HepG2 (cell line): ENCODE data around the gene CD36. TPM values are rescaled to one million over a fixed set of nuclear protein-coding genes. Genes with fewer than 3 reads are reported as not detected.

Experiments used
- ATAC-seq: fragments of 200-7000 bp; cut with Tn5 transposase; 3 replicates; pipeline ENCODE4 v1.9.1; 2020; ENCODE audit warnings: mild to moderate bottlenecking, moderate library complexity
- BruUV-seq: library from RNA; stranded (reverse); fragments of 400-500 nt; replicated peaks from 2 replicates; lab custom pipeline; 2021; lab: Mats Ljungman, UMichigan
- CTCF ChIA-PET: fragments of 300-600 bp; formaldehyde crosslinking; extraction: SDS; loops from one replicate; lab custom pipeline; 2021; ENCODE audit warnings: low total read pairs, inconsistent platforms, low intra/inter-chr PET ratio; lab: Yijun Ruan, JAX
- POLR2A ChIA-PET: fragments of 350-600 bp; sonication (Branson Sonifier 250); formaldehyde crosslinking; loops from one replicate; lab custom pipeline; 2020; ENCODE audit warnings: antibody characterized with exemption, inconsistent platforms; lab: Yijun Ruan, JAX
- DNase-seq: peaks from one replicate; pipeline ENCODE4 v3.0.0-alpha.2; 2015; ENCODE audit warnings: low spot score
- FAIRE-seq: peaks from 3 replicates; lab custom pipeline; 2011; peaks lifted over from hg19 to GRCh38; lab: Jason Lieb, UNC
- H2AFZ ChIP-seq: one replicate; pipeline ENCODE4 v1.6.1; 2011; ENCODE audit warnings: low read length, inconsistent platforms
- H3K27ac ChIP-seq: fragments of 300-600 bp; 3 replicates; pipeline ENCODE4 v1.8.0; 2011; ENCODE audit warnings: mixed run types, mild to moderate bottlenecking, mixed read lengths, low read length, inconsistent platforms; ENCODE audit not compliant: insufficient read depth; ENCODE audit errors: extremely low read length
- H3K27me3 ChIP-seq, 2 experiments: fragments of 200-600 bp in 1 of 2; 2 replicates in 1 of 2; 3 replicates in 1 of 2; pipeline versions ENCODE4 v1.6.0 to v1.8.0; 2011; ENCODE audit warnings: low read length in 2 of 2, mild to moderate bottlenecking in 2 of 2, moderate library complexity in 2 of 2, inconsistent platforms in 1 of 2; ENCODE audit not compliant: insufficient read depth in 2 of 2, control insufficient read depth in 1 of 2
- H3K36me3 ChIP-seq, 2 experiments: fragments of 200-600 bp in 1 of 2; replicated peaks in 1 of 2; 2 replicates in 1 of 2; 3 replicates in 1 of 2; pipeline versions ENCODE4 v1.5.1 to v1.8.0; 2011; ENCODE audit warnings: low read length in 2 of 2, inconsistent platforms in 1 of 2; ENCODE audit not compliant: insufficient read depth in 2 of 2, control insufficient read depth in 1 of 2
- H3K4me1 ChIP-seq: 2 replicates; pipeline ENCODE4 v1.5.1; 2012; ENCODE audit warnings: low read length, inconsistent platforms; ENCODE audit not compliant: insufficient read depth
- H3K4me2 ChIP-seq: 2 replicates; pipeline ENCODE4 v1.6.0; 2011; ENCODE audit warnings: low read depth, low read length, inconsistent platforms
- H3K4me3 ChIP-seq, 3 experiments: fragments of 200-600 bp in 1 of 3; sonication (generic), shearing (Covaris generic) in 1 of 3; replicated peaks in 1 of 3; 2 replicates each; pipeline ENCODE4 v1.5.1; 2011 to 2016; ENCODE audit warnings: low read length in 3 of 3, inconsistent platforms in 2 of 3, low read depth in 2 of 3, mild to moderate bottlenecking in 2 of 3, control low read depth in 1 of 3, mixed read lengths in 1 of 3; ENCODE audit not compliant: insufficient read depth in 1 of 3
- H3K79me2 ChIP-seq: one replicate; pipeline ENCODE4 v1.6.1; 2011; ENCODE audit warnings: low read length, inconsistent platforms; ENCODE audit not compliant: insufficient read depth
- H3K9ac ChIP-seq: 2 replicates; pipeline ENCODE4 v1.6.0; 2011; ENCODE audit warnings: mild to moderate bottlenecking, low read depth, low read length, inconsistent platforms; ENCODE audit not compliant: insufficient read depth
- H3K9me3 ChIP-seq: 2 replicates; pipeline ENCODE4 v1.5.1; 2012; ENCODE audit warnings: mild to moderate bottlenecking, low read length
- H4K20me1 ChIP-seq: 2 replicates; pipeline ENCODE4 v1.6.0; 2011; ENCODE audit warnings: inconsistent platforms, mild to moderate bottlenecking, low read length, moderate library complexity; ENCODE audit not compliant: insufficient read depth
- FOSL2 ChIP-seq: sonication (generic); formaldehyde crosslinking; IDR thresholded peaks from 2 replicates; pipeline ENCODE4 v1.4.0; 2020; ENCODE audit warnings: missing genetic modification reagents
- PTBP1 ChIP-seq: fragments of 200-400 bp; formaldehyde crosslinking; IDR thresholded peaks from 2 replicates; pipeline ENCODE4 v1.6.1; 2018; ENCODE audit warnings: low read length, low read depth; ENCODE audit not compliant: poor library complexity, severe bottlenecking
- TEAD3 ChIP-seq: optimal IDR thresholded peaks from 2 replicates; pipeline ENCODE3; 2016; ENCODE audit warnings: borderline replicate concordance
- THAP11 ChIP-seq: IDR thresholded peaks from 2 replicates; pipeline ENCODE4 v1.6.1; 2016; ENCODE audit warnings: missing biosample characterization, missing genetic modification reagents
- WGBS: methylation state at CpG from one replicate; pipeline ENCODE4 v1.1.6; 2017; ENCODE audit warnings: low lambda C conversion rate; 5-methylcytosine and 5-hydroxymethylcytosine counted together
- in situ Hi-C: cut with HindIII; loops from 2 replicates; pipeline ENCODE4 v1.10.0; 2017; ENCODE audit warnings: low pct_unique_long_range_greater_than_20kb; ENCODE audit not compliant: extremely low pct_ligation_motif_present
- intact Hi-C: fragments of 100-400 bp; cut with micrococcal nuclease; formaldehyde crosslinking; loops from one replicate; pipeline ENCODE4 v1.10.0; 2022; ENCODE audit not compliant: unreplicated experiment
- polyA plus RNA-seq, 8 experiments: library from polyadenylated mRNA; depleted of rRNA in 3 of 8; stranded (reverse) in 7 of 8; unstranded in 1 of 8; fragments of >200 nt; fragmentation: Illumina TruSeq in 4 of 8; extraction: Trizol in 4 of 8; gene quantifications; 2 replicates each; pipeline versions ENCODE4 v1.2.1 to v1.2.3, GENCODE V29; 2011 to 2016; ENCODE audit warnings: low read depth in 4 of 8, missing spikeins in 1 of 8, mixed read lengths in 1 of 8; ENCODE audit not compliant: insufficient read depth in 1 of 8
- total RNA-seq, 5 experiments: library from RNA; depleted of rRNA; stranded (reverse); fragments of >200 nt; fragmentation: Illumina TruSeq; extraction: Trizol; gene quantifications; 2 replicates each; pipeline ENCODE4 v1.2.3, GENCODE V29; 2016; ENCODE audit warnings: low read depth in 1 of 5

Gene CD36
- total and polyA plus RNA-seq, 2 of the 13 experiments (the other 11 are each of a cell fraction or from before 2014, with no cell fraction given) = 2.8 to 4.8 TPM

- WGBS = 6% methylated on average over 3 of the region's 3 CpGs
- ChIA-PET POLR2A (no interaction called here), CTCF (no interaction called here)
- Histone ChIP-seq H3K4me3 (no peak overlapping the region), H3K9me3 (no peaks in the 10 kb centered on the region), H3K4me2 (no peak overlapping the region), H4K20me1 (no peaks in the 10 kb centered on the region), H2AFZ (no peak overlapping the region), H3K27me3 (no peaks in the 10 kb centered on the region), H3K36me3 (no peaks in the 10 kb centered on the region), H3K4me1 (peaks cover 21% of the 10 kb centered on the region), H3K9ac (no peak overlapping the region), H3K79me2 (no peaks in the 10 kb centered on the region), H3K27ac (no peak overlapping the region)
- ATAC-seq (peak; percentile 52; the same call in 2 of the 3 replicates), FAIRE-seq (no peak), DNase-seq (peak; percentile 45)
- BruUV-seq = no TSS peak
- intact Hi-C loops = no loop called here
- in situ Hi-C loops = no loop called here
- 0 out of 2 replicates have a peak, but pooled peaks have one; percentile 16 for TF ChIP-seq FOSL2
- TF ChIP-seq PTBP1 = no peak
Observed at GRCh38 chr7:80722616-80723195, 84.3 kb downstream of the CD36 start.

DNA sequence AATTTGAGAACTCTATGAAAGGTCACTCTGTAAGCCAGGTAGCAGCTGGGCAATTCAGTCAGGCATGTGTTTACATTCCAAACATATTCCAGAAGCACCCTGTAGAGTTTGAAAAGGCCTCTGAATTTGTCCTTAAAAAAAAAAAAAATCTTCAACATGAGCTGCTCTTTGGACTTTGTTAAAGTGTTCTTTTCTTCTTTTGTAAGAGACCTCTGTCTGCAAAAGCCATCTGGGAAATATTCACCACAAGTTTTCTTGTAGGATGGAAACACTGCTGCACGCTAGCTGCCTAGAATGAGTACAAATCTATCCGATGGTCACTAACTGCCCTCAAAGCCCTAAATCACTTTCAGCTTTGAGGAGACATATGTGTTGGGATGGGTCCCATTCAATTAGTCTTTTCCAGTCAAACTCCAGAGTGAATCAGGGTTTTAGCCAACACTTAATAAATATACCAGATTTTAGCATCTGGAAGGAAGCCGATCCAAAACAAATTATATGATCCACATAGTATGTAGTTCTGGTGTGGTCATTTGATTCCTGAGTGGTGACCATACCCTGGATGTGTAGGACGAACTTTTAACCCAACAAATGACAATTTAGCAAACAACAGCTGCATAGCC lies 85.9 kb downstream of the CD36 start:
- H3K79me2 ChIP-seq = no peaks in the 10 kb centered on the region
- in situ Hi-C loops = no loop called here
- FAIRE-seq = no peak
- H3K27me3 ChIP-seq = no peaks in the 10 kb centered on the region
- no peaks in the 10 kb centered on the region for H3K36me3 ChIP-seq
- peak overlapping the region; percentile 32; the same call in 1 of the 2 replicates for H3K4me2 ChIP-seq
- TF ChIP-seq THAP11 (CRISPR knock-in tag) (no peak), TEAD3 (peak; percentile 26)
- H2AFZ ChIP-seq = no peak overlapping the region
- no TSS peak for BruUV-seq
- H3K4me1 ChIP-seq = peaks cover 21% of the 10 kb centered on the region
- no peak overlapping the region for H3K4me3 ChIP-seq
- DNase-seq = peak; percentile 13
- H3K9ac ChIP-seq = no peak overlapping the region
- POLR2A ChIA-PET = no interaction called here
- ATAC-seq = no peak
- 38% methylated on average over 4 of the region's 4 CpGs for WGBS
- H3K9me3 ChIP-seq = no peaks in the 10 kb centered on the region
- CTCF ChIA-PET = no interaction called here
- H3K27ac ChIP-seq = no peak overlapping the region
- no peaks in the 10 kb centered on the region for H4K20me1 ChIP-seq
- intact Hi-C loops = no loop called here
